ENCODE results near the gene HMGCR. TPM values are rescaled to one million over a fixed set of nuclear protein-coding genes. Genes with fewer than 3 reads are reported as not detected.
"Not testable (repeated sequence)": the region's sequence is repeated elsewhere in the genome, so short reads cannot be mapped to it uniquely, and the experiment has no call there.

Gene HMGCR
- 10 to 100 TPM; 77.1 to 79.4 (median 77.9) TPM for polyA plus RNA-seq (ENCODE audit: insufficient read length in 4 of 4)

DNA sequence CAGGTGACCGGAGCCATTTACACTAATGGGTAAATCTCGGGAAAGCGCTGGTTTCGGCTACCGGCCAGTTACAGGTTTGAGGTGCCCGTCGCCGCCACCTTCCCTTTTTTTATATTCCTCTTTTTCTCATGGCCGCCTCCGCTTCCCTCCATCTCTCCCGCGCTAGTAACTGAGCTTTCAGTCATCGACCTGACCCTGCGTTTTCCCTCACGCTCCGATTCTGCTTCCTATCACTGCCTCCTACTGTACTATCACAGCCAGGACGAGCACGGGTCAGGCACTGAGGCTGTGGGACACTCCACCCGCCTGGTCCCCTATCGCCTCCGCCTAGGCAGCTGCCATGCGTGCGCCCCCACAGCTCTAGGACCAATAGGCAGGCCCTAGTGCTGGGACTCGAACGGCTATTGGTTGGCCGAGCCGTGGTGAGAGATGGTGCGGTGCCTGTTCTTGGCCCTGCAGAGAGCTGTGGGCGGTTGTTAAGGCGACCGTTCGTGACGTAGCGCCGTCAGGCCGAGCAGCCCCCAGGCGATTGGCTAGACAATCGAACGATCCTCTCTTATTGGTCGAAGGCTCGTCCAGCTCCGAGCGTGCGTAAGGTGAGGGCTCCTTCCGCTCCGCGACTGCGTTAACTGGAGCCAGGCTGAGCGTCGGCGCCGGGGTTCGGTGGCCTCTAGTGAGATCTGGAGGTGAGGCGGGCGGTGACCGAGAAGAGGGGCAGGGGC is at the start of gene HMGCR:
Gene HMGCR, plus strand, starts transcription at position 606 of the 722 bp plus-strand sequence. CDS start 5,386 bp downstream, outside the sequence.
- peak; percentile 93 to 97 (median 95) for DNase-seq (ENCODE audit: low read depth in 4 of 4, low spot score in 2 of 4)

GRCh38 chr5:75291844-75292243 is 45.2 kb upstream of the HMGCR start:
- DNase-seq (ENCODE audit: low read depth in 4 of 4, low spot score in 2 of 4) = not testable (repeated sequence)

DNA sequence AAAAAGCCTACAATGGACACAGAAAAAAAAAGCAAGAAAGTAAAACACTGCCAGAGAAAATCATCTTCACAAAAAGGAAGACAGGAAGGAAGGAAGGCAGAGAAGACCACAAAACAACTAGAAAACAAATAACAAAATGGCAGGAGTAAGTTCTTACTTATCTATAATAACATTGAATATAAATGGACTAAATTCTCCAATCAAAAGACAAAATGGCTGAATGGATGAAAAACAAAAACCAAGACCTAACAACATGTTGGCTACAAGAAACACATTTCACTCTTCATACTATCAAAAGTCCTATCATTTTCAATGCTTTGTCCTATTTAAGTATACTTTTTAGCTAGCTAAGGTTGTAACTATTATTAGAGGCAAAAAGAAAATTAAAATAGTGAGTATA is 36.9 kb upstream of the HMGCR start:
- no peak for DNase-seq (ENCODE audit: low read depth in 4 of 4, low spot score in 2 of 4)

GRCh38 chr5:75303419-75303818 is 33.6 kb upstream of the HMGCR start:
- no peak for DNase-seq (ENCODE audit: low read depth in 4 of 4, low spot score in 2 of 4)

DNA sequence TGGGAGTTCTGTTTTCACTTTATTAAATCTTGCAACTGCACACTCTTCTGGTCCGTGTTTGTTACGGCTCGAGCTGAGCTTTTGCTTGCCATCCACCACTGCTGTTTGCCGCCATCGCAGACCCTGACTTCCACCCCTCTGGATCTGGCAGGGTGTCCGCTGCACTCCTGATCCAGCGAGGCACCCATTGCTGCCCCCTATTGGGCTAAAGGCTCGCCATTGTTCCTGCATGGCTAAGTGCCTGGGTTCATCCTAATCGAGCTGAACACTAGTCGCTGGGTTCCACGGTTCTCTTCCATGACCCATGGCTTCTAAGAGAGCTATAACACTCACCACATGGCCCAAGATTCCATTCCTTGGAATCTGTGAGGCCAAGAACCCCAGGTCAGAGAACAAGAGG is 32.5 kb upstream of the HMGCR start:
- DNase-seq (ENCODE audit: low read depth in 4 of 4, low spot score in 2 of 4) = not testable (repeated sequence)

DNA sequence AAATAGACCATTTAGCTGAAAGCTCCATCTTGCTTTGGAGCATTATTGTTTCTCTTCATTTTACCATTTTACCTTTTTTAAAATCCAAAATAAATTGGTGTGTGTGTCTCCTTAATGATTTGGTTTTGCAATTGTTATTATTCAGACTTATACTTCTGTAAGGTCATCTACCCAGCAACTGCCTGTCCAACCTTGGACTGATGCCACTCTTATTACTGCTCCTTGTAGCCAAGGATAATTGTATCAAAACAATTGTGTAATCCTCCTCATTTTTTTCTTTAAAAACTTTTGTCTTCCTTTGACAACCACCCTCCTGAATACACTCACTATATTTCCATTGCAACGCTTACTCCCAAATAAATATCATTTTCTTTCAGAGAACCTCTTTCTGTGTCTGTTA is 30.3 kb upstream of the HMGCR start:
- DNase-seq (ENCODE audit: low read depth in 4 of 4, low spot score in 2 of 4) = no peak

DNA sequence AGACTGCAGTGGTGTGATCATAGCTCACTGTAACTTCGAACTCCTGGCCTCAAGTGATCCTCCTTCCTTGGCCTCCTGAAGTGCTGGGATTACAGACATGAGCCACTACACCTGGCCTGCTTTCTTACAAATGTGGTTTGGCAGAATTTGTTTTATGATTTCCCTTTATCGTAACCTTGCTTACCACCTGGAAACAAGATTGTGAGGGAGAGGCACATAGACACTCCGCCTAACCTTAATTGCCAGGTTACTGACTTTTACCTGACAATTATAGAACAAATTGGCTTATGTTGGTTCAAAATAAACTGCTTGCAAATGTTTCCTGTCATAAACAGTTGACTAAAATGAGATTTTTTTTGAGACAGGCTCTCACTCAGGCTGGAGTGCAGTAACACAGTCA is 26.8 kb upstream of the HMGCR start:
- DNase-seq (ENCODE audit: low read depth in 4 of 4, low spot score in 2 of 4) = no peak

GRCh38 chr5:75319148-75319547 is 17.9 kb upstream of the HMGCR start:
- not testable (repeated sequence) for DNase-seq (ENCODE audit: low read depth in 4 of 4, low spot score in 2 of 4)

GRCh38 chr5:75319638-75320037 is 17.4 kb upstream of the HMGCR start:
- DNase-seq (ENCODE audit: low read depth in 4 of 4, low spot score in 2 of 4) = no peak

DNA sequence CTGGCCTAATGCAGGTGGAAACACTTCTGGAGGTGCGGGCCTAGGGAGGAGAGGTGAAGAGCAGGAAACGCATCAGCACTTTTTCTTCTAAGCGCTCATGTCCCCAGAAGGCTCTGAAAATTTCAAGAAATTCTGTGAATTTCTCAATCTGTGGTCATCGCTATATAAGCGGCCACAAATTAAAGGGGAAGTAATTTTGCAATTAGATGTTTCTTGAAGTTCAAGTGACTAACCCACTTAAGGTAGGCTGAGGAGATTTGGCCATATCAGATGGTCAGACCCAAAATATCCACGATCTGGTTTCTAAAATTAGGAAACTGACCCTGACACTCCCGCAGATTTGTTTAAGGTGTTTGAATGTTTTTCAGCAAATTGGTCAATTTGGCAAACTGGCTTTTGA is 16.6 kb upstream of the HMGCR start:
- DNase-seq (ENCODE audit: low read depth in 4 of 4, low spot score in 2 of 4) = no peak

- no peak for DNase-seq (ENCODE audit: low read depth in 4 of 4, low spot score in 2 of 4)
Observed at GRCh38 chr5:75322066-75322465, 15.0 kb upstream of the HMGCR start.

- no peak for DNase-seq (ENCODE audit: low read depth in 4 of 4, low spot score in 2 of 4)
Observed at GRCh38 chr5:75324791-75325190, 12.2 kb upstream of the HMGCR start.

- no peak for DNase-seq (ENCODE audit: low read depth in 4 of 4, low spot score in 2 of 4)
Observed at GRCh38 chr5:75325242-75325641, 11.8 kb upstream of the HMGCR start.

- no peak for DNase-seq (ENCODE audit: low read depth in 4 of 4, low spot score in 2 of 4)
Observed at GRCh38 chr5:75330404-75330803, 6.6 kb upstream of the HMGCR start.

DNA sequence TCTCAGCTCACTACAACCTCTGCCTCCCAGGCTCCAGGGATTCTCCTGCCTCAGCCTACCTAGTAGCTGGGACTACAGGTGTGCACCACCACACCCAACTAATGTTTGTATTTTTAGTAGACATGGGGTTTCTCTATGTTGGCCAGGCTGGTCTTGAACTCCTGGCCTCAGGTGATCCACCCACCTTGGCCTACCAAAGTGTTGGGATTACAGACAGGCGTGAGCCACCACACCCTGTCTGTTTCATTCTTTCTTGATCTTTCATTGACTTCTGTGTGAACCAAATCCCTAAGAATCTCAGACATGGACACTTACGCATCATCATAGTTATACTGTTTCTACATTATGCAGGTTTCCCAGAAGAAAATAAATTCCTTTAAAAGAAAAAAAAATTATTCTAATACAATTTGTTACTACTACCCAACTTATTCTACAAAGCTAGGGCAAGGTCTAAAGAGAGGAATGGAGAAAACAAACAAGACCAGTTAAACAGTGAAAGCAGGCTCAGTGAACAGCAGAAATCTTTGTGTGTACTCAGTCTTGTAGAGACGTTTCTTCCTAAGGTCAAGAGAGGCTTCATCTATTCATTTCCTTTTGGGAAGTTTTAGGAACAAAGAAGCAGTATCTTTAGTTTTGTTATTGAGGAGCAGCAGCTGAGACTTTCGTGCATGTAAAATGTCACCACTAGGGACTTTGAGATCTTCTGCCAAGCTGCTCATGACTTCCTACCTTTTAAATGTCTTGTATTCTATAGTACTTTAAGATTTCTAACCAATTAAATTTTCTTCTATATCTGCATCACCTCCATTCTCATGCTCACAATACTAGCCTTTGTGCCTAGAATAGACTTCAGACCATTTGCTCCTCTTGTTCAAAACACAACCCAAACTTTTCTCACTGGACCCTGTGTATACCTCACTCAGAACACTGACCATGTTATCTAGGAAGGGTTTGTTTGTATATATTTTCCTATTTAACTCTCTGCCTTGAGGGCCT is 5.6 kb upstream of the HMGCR start:
- DNase-seq (ENCODE audit: low read depth in 4 of 4, low spot score in 2 of 4) = no peak

GRCh38 chr5:75333759-75334158 is 3.3 kb upstream of the HMGCR start:
- DNase-seq (ENCODE audit: low read depth in 4 of 4, low spot score in 2 of 4) = not testable (repeated sequence)

DNA sequence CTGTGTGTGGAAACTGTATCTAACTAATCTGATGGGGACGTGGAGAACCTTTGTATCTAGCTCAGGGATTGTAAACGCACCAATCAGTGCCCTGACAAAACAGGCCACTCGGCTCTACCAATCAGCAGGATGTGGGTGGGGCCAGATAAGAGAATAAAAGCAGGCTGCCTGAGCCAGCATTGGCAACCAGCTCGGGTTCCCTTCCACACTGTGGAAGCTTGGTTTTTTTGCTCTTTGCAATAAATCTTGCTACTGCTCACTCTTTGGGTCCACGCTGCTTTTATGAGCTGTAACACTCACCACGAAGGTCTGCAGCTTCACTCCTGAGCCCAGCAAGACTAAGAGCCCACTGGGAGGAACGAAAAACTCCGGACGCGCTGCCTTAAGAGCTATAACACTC is 2.6 kb upstream of the HMGCR start:
- not testable (repeated sequence) for DNase-seq (ENCODE audit: low read depth in 4 of 4, low spot score in 2 of 4)

DNA sequence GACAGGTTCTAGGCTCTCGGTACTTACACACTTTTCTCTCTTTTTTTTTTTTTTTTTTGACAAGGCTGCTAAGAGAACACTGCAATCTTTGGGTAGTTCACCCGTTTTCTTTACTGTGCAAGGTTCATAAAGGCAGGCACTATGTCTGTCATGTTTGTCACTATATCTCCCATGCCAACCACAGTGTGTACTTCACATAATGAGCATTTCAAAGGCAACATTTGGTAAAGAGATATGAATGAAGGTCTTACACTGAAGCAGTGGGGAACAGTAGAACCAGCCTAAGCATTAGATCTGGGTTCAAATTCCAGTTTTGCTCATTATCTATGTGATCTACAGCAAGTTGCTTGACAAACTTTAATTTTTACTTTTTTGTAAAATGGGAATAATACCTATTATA is 1.5 kb upstream of the HMGCR start:
- DNase-seq (ENCODE audit: low read depth in 4 of 4, low spot score in 2 of 4) = no peak

GRCh38 chr5:75335952-75336614 is 937 bp upstream of the HMGCR start:
- DNase-seq (ENCODE audit: low read depth in 4 of 4, low spot score in 2 of 4) = peak in 3 of 4 donors; percentile 56 to 60 (median 56)

GRCh38 chr5:75337366-75338021 is 474 bp downstream of the HMGCR start:
- DNase-seq (ENCODE audit: low read depth in 4 of 4, low spot score in 2 of 4) = peak in 3 of 4 donors; percentile 13 to 37 (median 23)
